Uterus (tissue), 2 donors: Measurements from ENCODE around the gene MYO9B.

Experiments
- CTCF ChIP-seq, 4 experiments: fragments of 200-600 bp in 2 of 4; fragments of 450-650 bp in 2 of 4; sonication (generic) in 2 of 4; IDR thresholded peaks; one replicate each; pipeline ENCODE4 v1.5.1; 2016 to 2019; ENCODE audit warnings: antibody characterized with exemption in 4 of 4, mild to moderate bottlenecking in 2 of 4, moderate library complexity in 1 of 4
- POLR2A ChIP-seq, 2 donors: fragments of 450-650 bp; IDR thresholded peaks; one replicate each; pipeline ENCODE4 v1.6.1; 2016; ENCODE audit warnings: antibody characterized with exemption in 2 of 2, mild to moderate bottlenecking in 1 of 2, moderate library complexity in 1 of 2

GRCh38 chr19:17049711-17050280, 25.8 kb upstream of the MYO9B start:
- TF ChIP-seq POLR2A (IDR thresholded peaks at IDR 0.05): no peak
- no peak for TF ChIP-seq CTCF (IDR thresholded peaks at IDR 0.05)
